H1 (cell line): Measurements from ENCODE around the gene SRPX2. TPM values are rescaled to one million over a fixed set of nuclear protein-coding genes. Genes with fewer than 3 reads are reported as not detected.

Source experiments
- CTCF ChIA-PET: fragments of 300-600 bp; sonication (Branson Sonifier 250); formaldehyde crosslinking; loops from one replicate; lab custom pipeline; 2021; ENCODE audit not compliant: partially characterized antibody; lab: Charles Lee
- POLR2A ChIA-PET: fragments of 300-600 bp; sonication (Branson Sonifier 250); formaldehyde crosslinking; loops from one replicate; lab custom pipeline; 2021; ENCODE audit warnings: inconsistent platforms; ENCODE audit not compliant: partially characterized antibody; lab: Charles Lee
- DNase-seq, 2 experiments: peaks; one replicate each; pipeline versions ENCODE4 v3.0.0 to v3.0.0-alpha.2; 2010 to 2022; ENCODE audit warnings: low spot score in 2 of 2, low read depth in 1 of 2, mixed read lengths in 1 of 2
- FAIRE-seq: peaks from 2 replicates; lab custom pipeline; 2011; peaks lifted over from hg19 to GRCh38; lab: Jason Lieb, UNC
- H2AFZ ChIP-seq: 2 replicates; pipeline ENCODE4 v1.8.1; 2012; ENCODE audit warnings: low read length, inconsistent platforms
- H2AK5ac ChIP-seq: 2 replicates; pipeline ENCODE4 v1.6.1; 2013; ENCODE audit warnings: low read depth, low read length
- H2BK120ac ChIP-seq: replicated peaks from 2 replicates; pipeline ENCODE3; 2013; ENCODE audit warnings: low read depth, low read length, inconsistent platforms
- H2BK12ac ChIP-seq: 2 replicates; pipeline ENCODE4 v1.6.1; 2013; ENCODE audit warnings: low read depth, low read length
- H2BK15ac ChIP-seq: 2 replicates; pipeline ENCODE4 v1.6.1; 2013; ENCODE audit warnings: low read length
- H2BK20ac ChIP-seq: 2 replicates; pipeline ENCODE4 v1.6.1; 2013; ENCODE audit warnings: low read length
- H2BK5ac ChIP-seq: 2 replicates; pipeline ENCODE4 v1.6.1; 2013; ENCODE audit warnings: low read depth, low read length
- H3K14ac ChIP-seq: 2 replicates; pipeline ENCODE4 v1.6.1; 2013; ENCODE audit warnings: inconsistent platforms; ENCODE audit not compliant: insufficient read length
- H3K18ac ChIP-seq: 2 replicates; pipeline ENCODE4 v1.6.1; 2013; ENCODE audit warnings: low read length; ENCODE audit errors: extremely low read depth
- H3K23ac ChIP-seq: 2 replicates; pipeline ENCODE4 v1.6.1; 2013; ENCODE audit warnings: inconsistent platforms; ENCODE audit not compliant: insufficient read length
- H3K23me2 ChIP-seq: 2 replicates; pipeline ENCODE4 v1.6.1; 2013; ENCODE audit warnings: low read depth, low read length
- H3K27ac ChIP-seq: 2 replicates; pipeline ENCODE4 v1.6.1; 2011; ENCODE audit warnings: low read depth, low read length, inconsistent platforms
- H3K27me3 ChIP-seq, 4 experiments: replicated peaks in 1 of 4; 1 replicate in 1 of 4; 2 replicates in 3 of 4; pipeline versions ENCODE4 v1.6.1 to v1.8.1; 2011 to 2013; ENCODE audit warnings: low read length in 3 of 4, mild to moderate bottlenecking in 3 of 4, inconsistent platforms in 2 of 4, mixed read lengths in 2 of 4, moderate library complexity in 1 of 4; ENCODE audit not compliant: control insufficient read depth in 3 of 4, insufficient read depth in 3 of 4; ENCODE audit errors: extremely low read depth in 1 of 4
- H3K36me3 ChIP-seq, 4 experiments: 2 replicates each; pipeline versions ENCODE4 v1.6.1 to v1.8.1; 2011 to 2013; ENCODE audit warnings: mild to moderate bottlenecking in 4 of 4, low read length in 3 of 4, moderate library complexity in 2 of 4, control low read depth in 1 of 4, inconsistent platforms in 1 of 4; ENCODE audit not compliant: insufficient read depth in 4 of 4, control insufficient read depth in 2 of 4
- H3K4ac ChIP-seq: replicated peaks from 2 replicates; pipeline ENCODE3; 2013; ENCODE audit warnings: low read length, low read depth, mixed read lengths, inconsistent platforms; ENCODE audit not compliant: insufficient read length
- H3K4me1 ChIP-seq, 4 experiments: replicated peaks in 1 of 4; 1 replicate in 1 of 4; 2 replicates in 3 of 4; pipeline versions ENCODE4 v1.6.1 to v1.8.1; 2011 to 2013; ENCODE audit warnings: low read length in 3 of 4, inconsistent platforms in 2 of 4, mixed read lengths in 1 of 4; ENCODE audit not compliant: insufficient read depth in 4 of 4, control insufficient read depth in 3 of 4
- H3K4me2 ChIP-seq, 2 experiments: 2 replicates each; pipeline versions ENCODE4 v1.6.1 to v1.8.1; 2011 to 2013; ENCODE audit warnings: low read depth in 2 of 2, low read length in 2 of 2, control low read depth in 1 of 2, inconsistent platforms in 1 of 2, mild to moderate bottlenecking in 1 of 2; ENCODE audit not compliant: insufficient read depth in 1 of 2
- H3K4me3 ChIP-seq, 4 experiments: fragments of 200-600, 300-600 bp in 1 of 4; sonication (generic), shearing (Covaris generic), sonication (Bioruptor Twin) in 1 of 4; 2 replicates each; pipeline versions ENCODE4 v1.5.1 to v1.8.1; 2011 to 2016; ENCODE audit warnings: low read length in 4 of 4, low read depth in 3 of 4, control low read depth in 2 of 4, inconsistent platforms in 2 of 4, mild to moderate bottlenecking in 2 of 4, mixed read lengths in 1 of 4, moderate library complexity in 1 of 4; ENCODE audit not compliant: insufficient read depth in 2 of 4; ENCODE audit errors: extremely low read depth in 1 of 4
- H3K56ac ChIP-seq: replicated peaks from 2 replicates; pipeline ENCODE3; 2013; ENCODE audit warnings: low read depth, mild to moderate bottlenecking, mixed read lengths, low read length, inconsistent platforms; ENCODE audit not compliant: insufficient read length
- H3K79me1 ChIP-seq: 2 replicates; pipeline ENCODE4 v1.6.1; 2013; ENCODE audit warnings: low read depth, low read length, control low read depth
- H3K79me2 ChIP-seq, 2 experiments: 2 replicates each; pipeline versions ENCODE4 v1.6.1 to v1.8.1; 2012 to 2013; ENCODE audit warnings: low read length in 2 of 2, mild to moderate bottlenecking in 2 of 2, inconsistent platforms in 1 of 2; ENCODE audit not compliant: insufficient read depth in 2 of 2, control insufficient read depth in 1 of 2
- H3K9ac ChIP-seq, 4 experiments: replicated peaks in 1 of 4; 1 replicate in 1 of 4; 2 replicates in 3 of 4; pipeline versions ENCODE4 v1.6.1 to v1.8.1; 2011 to 2013; ENCODE audit warnings: low read depth in 3 of 4, low read length in 3 of 4, control low read depth in 2 of 4, mild to moderate bottlenecking in 2 of 4, moderate library complexity in 2 of 4, inconsistent platforms in 1 of 4; ENCODE audit errors: extremely low read depth in 1 of 4
- H3K9me3 ChIP-seq, 2 experiments: 2 replicates each; pipeline versions ENCODE4 v1.6.1 to v1.8.1; 2012 to 2013; ENCODE audit warnings: mild to moderate bottlenecking in 2 of 2, moderate library complexity in 2 of 2, control low read depth in 1 of 2, inconsistent platforms in 1 of 2, low read depth in 1 of 2, low read length in 1 of 2, mixed read lengths in 1 of 2; ENCODE audit not compliant: insufficient read depth in 2 of 2
- H4K20me1 ChIP-seq, 2 experiments: replicated peaks in 1 of 2; 2 replicates each; pipeline versions ENCODE3 to v1.8.1; 2011 to 2013; ENCODE audit warnings: inconsistent platforms in 2 of 2, low read length in 2 of 2, mild to moderate bottlenecking in 1 of 2; ENCODE audit not compliant: insufficient read depth in 2 of 2, control insufficient read depth in 1 of 2
- H4K5ac ChIP-seq: 2 replicates; pipeline ENCODE4 v1.6.1; 2013; ENCODE audit warnings: low read length, low read depth, mixed read lengths, inconsistent platforms; ENCODE audit not compliant: insufficient read length
- H4K8ac ChIP-seq: 2 replicates; pipeline ENCODE4 v1.8.0; 2013; ENCODE audit warnings: mild to moderate bottlenecking, moderate library complexity, low read length, inconsistent platforms; ENCODE audit not compliant: insufficient read depth; ENCODE audit errors: extremely low read depth
- H4K91ac ChIP-seq: replicated peaks from 2 replicates; pipeline ENCODE3; 2013; ENCODE audit warnings: low read length, mixed read lengths, inconsistent platforms; ENCODE audit not compliant: insufficient read length
- BRCA1 ChIP-seq: IDR thresholded peaks from 2 replicates; pipeline ENCODE4 v1.6.1; 2012; ENCODE audit warnings: low read depth, low read length, improper control_type of control experiment
- CHD2 ChIP-seq: IDR thresholded peaks from 2 replicates; pipeline ENCODE4 v1.6.1; 2012; ENCODE audit warnings: low read length, improper control_type of control experiment
- GABPA ChIP-seq: IDR thresholded peaks from 2 replicates; pipeline ENCODE4 v1.6.1; 2011; ENCODE audit warnings: mild to moderate bottlenecking, low read length, moderate library complexity, borderline replicate concordance; ENCODE audit not compliant: insufficient read depth
- KDM1A ChIP-seq: fragments of 200-600, 300-600 bp; sonication (generic); IDR thresholded peaks from 2 replicates; pipeline ENCODE4 v1.7.1; 2016; ENCODE audit warnings: mild to moderate bottlenecking, low read length, borderline replicate concordance
- MAFK ChIP-seq: IDR thresholded peaks from 2 replicates; pipeline ENCODE4 v1.6.1; 2012; ENCODE audit warnings: low read depth, mild to moderate bottlenecking, improper control_type of control experiment, low read length
- RAD21 ChIP-seq, 2 experiments: IDR thresholded peaks in 1 of 2; conservative IDR thresholded peaks in 1 of 2; 2 replicates each; pipeline ENCODE4 v1.6.1; 2011; ENCODE audit warnings: low read depth in 2 of 2, low read length in 2 of 2, improper control_type of control experiment in 1 of 2, inconsistent platforms in 1 of 2, mild to moderate bottlenecking in 1 of 2, moderate library complexity in 1 of 2
- SIN3A ChIP-seq, 2 experiments: IDR thresholded peaks in 1 of 2; conservative IDR thresholded peaks in 1 of 2; 2 replicates each; pipeline ENCODE4 v1.6.1; 2011 to 2012; ENCODE audit warnings: low read length in 2 of 2, improper control_type of control experiment in 1 of 2, low read depth in 1 of 2, mild to moderate bottlenecking in 1 of 2
- TAF7 ChIP-seq: optimal IDR thresholded peaks from 2 replicates; pipeline ENCODE3; 2011; ENCODE audit warnings: low read depth, mild to moderate bottlenecking, inconsistent platforms, low read length, moderate library complexity, borderline replicate concordance
- TCF12 ChIP-seq: IDR thresholded peaks from 2 replicates; pipeline ENCODE4 v1.6.1; 2011; ENCODE audit warnings: low read depth, mild to moderate bottlenecking, low read length
- TEAD4 ChIP-seq: IDR thresholded peaks from 2 replicates; pipeline ENCODE4 v1.6.1; 2012; ENCODE audit warnings: low read depth, low read length, inconsistent platforms, mixed read lengths
- WGBS, 2 experiments: shearing (Covaris generic) in 1 of 2; methylation state at CpG; one replicate each; pipeline versions ENCODE4 v1.1.6 to v1.1.7; 2013 to 2015; ENCODE audit warnings: low lambda C conversion rate in 2 of 2, mixed read lengths in 2 of 2, inconsistent platforms in 1 of 2, low coverage in 1 of 2, missing lambda C conversion rate in 1 of 2; ENCODE audit not compliant: insufficient replicate concordance in 2 of 2, insufficient coverage in 1 of 2, insufficient read length in 1 of 2; ENCODE audit errors: extremely low coverage in 1 of 2, missing lambda C conversion rate in 1 of 2; 5-methylcytosine and 5-hydroxymethylcytosine counted together
- polyA plus RNA-seq, 7 experiments: library from polyadenylated mRNA; depleted of rRNA in 3 of 7; stranded (reverse) in 5 of 7; unstranded in 2 of 7; fragments of >200 nt in 5 of 7; fragments of 200-250 nt in 2 of 7; gene quantifications; 1 replicate in 5 of 7; 2 replicates in 1 of 7; 4 replicates in 1 of 7; pipeline versions ENCODE4 v1.2.1 to v1.2.3, GENCODE V29; 2011 to 2013; ENCODE audit warnings: missing spikeins in 2 of 7, mixed read lengths in 2 of 7
- total RNA-seq: library from RNA; stranded (reverse); fragmentation: NEBNext Ultra II Directional; extraction: Animal tissue kit (Norgen Biotek cat#: 25700); gene quantifications from 2 replicates; pipeline ENCODE4 v1.2.1, GENCODE V29; 2021

Gene SRPX2
- total and polyA plus RNA-seq, 2 of the 8 experiments (the other 6 are each of a cell fraction or from before 2014, with no cell fraction given) = not detected

DNA sequence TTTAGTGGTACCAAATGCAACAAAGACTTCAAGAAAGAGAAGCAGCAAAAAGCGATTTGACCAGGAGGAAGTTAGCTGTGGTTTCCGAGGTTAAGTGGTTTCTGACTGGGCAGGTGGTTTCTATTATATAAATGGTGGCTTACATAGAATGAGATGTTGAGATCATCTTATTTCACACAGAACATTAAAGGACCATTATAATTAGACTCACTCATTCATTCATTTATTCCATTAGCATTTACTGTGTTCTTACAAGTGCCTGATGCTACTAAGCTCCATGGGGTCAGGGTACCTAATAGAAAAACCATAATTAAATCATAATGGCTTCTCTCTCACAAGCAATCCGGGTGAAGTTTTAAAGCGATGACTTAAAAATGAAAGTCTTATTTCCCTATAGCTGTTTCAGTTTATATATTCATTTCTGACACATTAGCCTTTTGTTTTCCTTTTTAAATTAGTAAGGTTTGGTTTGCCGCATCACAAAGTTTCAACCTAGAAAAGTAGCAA is 18.0 kb upstream of the SRPX2 start:
- no peaks in the 10 kb centered on the region for H3K79me2 ChIP-seq
- WGBS, 2 experiments = 93% methylated on average over 5 of the region's 5 CpGs; no CpG with 5 or more reads in 1 of the 2 experiments
- H3K4me2 ChIP-seq = no peak overlapping the region
- FAIRE-seq (no peak), DNase-seq (no peak)
- no peak overlapping the region for H3K9ac ChIP-seq
- peaks cover 0 to 17% (median 4%) of the 10 kb centered on the region in 4 experiments; a peak in 2 of 8 replicates for H3K36me3 ChIP-seq
- no peak overlapping the region for H3K27ac ChIP-seq
- H2AFZ ChIP-seq = no peak overlapping the region
- TF ChIP-seq RAD21 (IDR thresholded peaks at IDR 0.05 in 1 of 2, conservative IDR thresholded peaks at IDR 0.05 in 1 of 2; ENCODE audit: low read depth in 2 of 2, low read length in 2 of 2) (no peak), SIN3A (conservative IDR thresholded peaks at IDR 0.05 in 1 of 2, IDR thresholded peaks at IDR 0.05 in 1 of 2; ENCODE audit: low read depth in 1 of 2, low read length in 2 of 2) (no peak), TAF7 (no peak), TCF12 (no peak), CHD2 (no peak), MAFK (no peak), TEAD4 (no peak), GABPA (no peak), KDM1A (no peak), BRCA1 (no peak)
- ChIA-PET POLR2A (interaction anchor here (3.6 kb wide), 1 partner anchor 11 kb away, joined by 13 read pairs; the partner anchor contains the start of gene TSPAN6), CTCF (interaction anchor here (1.4 to 1.9 kb wide), 2 partner anchors 10 to 202 kb away, joined by 3 to 6 read pairs; partner anchors contain the start of gene TSPAN6)
- H2BK120ac ChIP-seq = no peak overlapping the region
- no peak overlapping the region for H2BK20ac ChIP-seq
- no peak overlapping the region for H3K14ac ChIP-seq
- no peaks in the 10 kb centered on the region for H3K23me2 ChIP-seq
- no peak overlapping the region for H3K18ac ChIP-seq
- H4K5ac ChIP-seq = no peak overlapping the region
- no peaks in the 10 kb centered on the region for H3K9me3 ChIP-seq
- H2BK5ac ChIP-seq = no peak overlapping the region
- no peak overlapping the region for H2BK12ac ChIP-seq
- H3K56ac ChIP-seq = no peak overlapping the region
- no peak overlapping the region for H4K8ac ChIP-seq
- no peak overlapping the region for H3K4ac ChIP-seq
- no peaks in the 10 kb centered on the region for H4K20me1 ChIP-seq
- no peak overlapping the region for H2AK5ac ChIP-seq
- no peaks in the 10 kb centered on the region for H3K27me3 ChIP-seq
- H3K4me1 ChIP-seq = no peaks in the 10 kb centered on the region
- no peak overlapping the region for H2BK15ac ChIP-seq
- H3K4me3 ChIP-seq = no peak overlapping the region
- H3K79me1 ChIP-seq = no peaks in the 10 kb centered on the region
- no peak overlapping the region for H3K23ac ChIP-seq
- no peak overlapping the region for H4K91ac ChIP-seq
